ENCODE measurements around the gene CADPS2.

- TF ChIP-seq, protein P1, sequence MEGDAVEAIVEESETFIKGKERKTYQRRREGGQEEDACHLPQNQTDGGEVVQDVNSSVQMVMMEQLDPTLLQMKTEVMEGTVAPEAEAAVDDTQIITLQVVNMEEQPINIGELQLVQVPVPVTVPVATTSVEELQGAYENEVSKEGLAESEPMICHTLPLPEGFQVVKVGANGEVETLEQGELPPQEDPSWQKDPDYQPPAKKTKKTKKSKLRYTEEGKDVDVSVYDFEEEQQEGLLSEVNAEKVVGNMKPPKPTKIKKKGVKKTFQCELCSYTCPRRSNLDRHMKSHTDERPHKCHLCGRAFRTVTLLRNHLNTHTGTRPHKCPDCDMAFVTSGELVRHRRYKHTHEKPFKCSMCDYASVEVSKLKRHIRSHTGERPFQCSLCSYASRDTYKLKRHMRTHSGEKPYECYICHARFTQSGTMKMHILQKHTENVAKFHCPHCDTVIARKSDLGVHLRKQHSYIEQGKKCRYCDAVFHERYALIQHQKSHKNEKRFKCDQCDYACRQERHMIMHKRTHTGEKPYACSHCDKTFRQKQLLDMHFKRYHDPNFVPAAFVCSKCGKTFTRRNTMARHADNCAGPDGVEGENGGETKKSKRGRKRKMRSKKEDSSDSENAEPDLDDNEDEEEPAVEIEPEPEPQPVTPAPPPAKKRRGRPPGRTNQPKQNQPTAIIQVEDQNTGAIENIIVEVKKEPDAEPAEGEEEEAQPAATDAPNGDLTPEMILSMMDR (conservative IDR thresholded peaks at IDR 0.05; ENCODE audit: low read depth, low read length): no peak
- no peak for TF ChIP-seq BHLHE40 (IDR thresholded peaks at IDR 0.05; ENCODE audit: low read depth, low read length)
- TF ChIP-seq CEBPB (IDR thresholded peaks at IDR 0.05; ENCODE audit: low read depth, low read length): no peak
- TF ChIP-seq POLR2A (IDR thresholded peaks at IDR 0.05; ENCODE audit: low read depth, low read length): no peak
- TF ChIP-seq RFX5 (IDR thresholded peaks at IDR 0.05; ENCODE audit: low read depth, low read length): no peak
- no peak for TF ChIP-seq MXI1 (IDR thresholded peaks at IDR 0.05; ENCODE audit: borderline replicate concordance, low read depth, low read length)
- no peak for TF ChIP-seq RAD21 (IDR thresholded peaks at IDR 0.05; ENCODE audit: low read length)
- no peak for TF ChIP-seq MAZ (IDR thresholded peaks at IDR 0.05; ENCODE audit: borderline replicate concordance, low read depth, low read length)
- TF ChIP-seq, protein P2, sequence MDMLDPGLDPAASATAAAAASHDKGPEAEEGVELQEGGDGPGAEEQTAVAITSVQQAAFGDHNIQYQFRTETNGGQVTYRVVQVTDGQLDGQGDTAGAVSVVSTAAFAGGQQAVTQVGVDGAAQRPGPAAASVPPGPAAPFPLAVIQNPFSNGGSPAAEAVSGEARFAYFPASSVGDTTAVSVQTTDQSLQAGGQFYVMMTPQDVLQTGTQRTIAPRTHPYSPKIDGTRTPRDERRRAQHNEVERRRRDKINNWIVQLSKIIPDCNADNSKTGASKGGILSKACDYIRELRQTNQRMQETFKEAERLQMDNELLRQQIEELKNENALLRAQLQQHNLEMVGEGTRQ (IDR thresholded peaks at IDR 0.05; ENCODE audit: low read depth, low read length): no peak
Observed at GRCh38 chr7:122487131-122487530, 399.1 kb downstream of the CADPS2 start.
